GM23338 (cell line): Measurements from ENCODE around the gene CERS2. TPM values are rescaled to one million over a fixed set of nuclear protein-coding genes. Genes with fewer than 3 reads are reported as not detected.

Source experiments
- ATAC-seq: fragments of 200-7000 bp; cut with Tn5 transposase; 3 replicates; pipeline ENCODE4 v1.9.1; 2020
- DNase-seq: peaks from one replicate; pipeline ENCODE4 v3.0.0-alpha.2; 2015; ENCODE audit warnings: low spot score
- H2AFZ ChIP-seq: fragments of 200-600 bp; sonication (generic); 2 replicates; pipeline ENCODE4 v1.8.0; 2016; ENCODE audit warnings: antibody characterized with exemption, mild to moderate bottlenecking, moderate library complexity
- H3F3A ChIP-seq: fragments of 200-600 bp; sonication (generic); replicated peaks from 2 replicates; pipeline ENCODE4 v1.8.0; 2017; ENCODE audit warnings: antibody characterized with exemption, mixed run types, low read depth
- H3K27ac ChIP-seq: fragments of 200-600 bp; sonication (generic); 2 replicates; pipeline ENCODE4 v1.6.1; 2016; ENCODE audit warnings: low read depth
- H3K27me3 ChIP-seq: fragments of 200-600 bp; sonication (generic); 2 replicates; pipeline ENCODE4 v1.8.0; 2016; ENCODE audit warnings: mild to moderate bottlenecking, mixed run types, moderate library complexity; ENCODE audit not compliant: insufficient read depth
- H3K36me3 ChIP-seq: fragments of 200-600 bp; sonication (generic); 2 replicates; pipeline ENCODE4 v1.8.0; 2016; ENCODE audit warnings: mild to moderate bottlenecking; ENCODE audit not compliant: insufficient read depth
- H3K4me1 ChIP-seq: fragments of 200-600 bp; sonication (generic); 2 replicates; pipeline ENCODE4 v1.8.0; 2016; ENCODE audit warnings: mild to moderate bottlenecking, moderate library complexity; ENCODE audit not compliant: insufficient read depth
- H3K4me2 ChIP-seq: fragments of 200-600 bp; sonication (generic); 2 replicates; pipeline ENCODE4 v1.7.1; 2017; ENCODE audit warnings: mixed run types
- H3K4me3 ChIP-seq: fragments of 200-600 bp; sonication (generic); 2 replicates; pipeline ENCODE4 v1.6.1; 2016; ENCODE audit warnings: mixed run types
- H3K79me2 ChIP-seq: fragments of 200-600 bp; sonication (generic); replicated peaks from 2 replicates; pipeline ENCODE4 v1.8.0; 2017; ENCODE audit warnings: mild to moderate bottlenecking; ENCODE audit not compliant: insufficient read depth
- H3K9me2 ChIP-seq: fragments of 200-600 bp; sonication (generic); 2 replicates; pipeline ENCODE4 v1.8.0; 2017; ENCODE audit not compliant: insufficient read depth
- H4K20me1 ChIP-seq: fragments of 200-600 bp; sonication (generic); replicated peaks from 2 replicates; pipeline ENCODE4 v1.8.0; 2017; ENCODE audit warnings: mild to moderate bottlenecking; ENCODE audit not compliant: insufficient read depth
- H3K27ac Mint-ChIP-seq: 2 replicates; pipeline ENCODE4 v1.8.0; 2020; ENCODE audit warnings: inconsistent platforms, mild to moderate bottlenecking, moderate library complexity, mixed read lengths
- H3K27me3 Mint-ChIP-seq: 3 replicates; pipeline ENCODE4 v1.8.0; 2022; ENCODE audit warnings: low read depth, mild to moderate bottlenecking, moderate library complexity, mixed read lengths, inconsistent platforms; ENCODE audit not compliant: insufficient read depth, poor library complexity
- H3K36me3 Mint-ChIP-seq: 3 replicates; pipeline ENCODE4 v1.8.0; 2021; ENCODE audit warnings: low read depth, mild to moderate bottlenecking, inconsistent platforms, moderate library complexity, mixed read lengths
- H3K4me1 Mint-ChIP-seq: 3 replicates; pipeline ENCODE4 v1.8.0; 2020; ENCODE audit warnings: mild to moderate bottlenecking, inconsistent platforms, mixed read lengths
- H3K4me3 Mint-ChIP-seq: 3 replicates; pipeline ENCODE4 v1.8.0; 2021; ENCODE audit warnings: moderate library complexity, mild to moderate bottlenecking, inconsistent platforms, mixed read lengths
- H3K9me3 Mint-ChIP-seq: 3 replicates; pipeline ENCODE4 v1.8.0; 2020; ENCODE audit warnings: moderate library complexity, mild to moderate bottlenecking, inconsistent platforms, mixed read lengths
- EZH2 ChIP-seq: fragments of 200-600 bp; sonication (generic); IDR thresholded peaks from one replicate; pipeline ENCODE4 v1.8.0; 2017; ENCODE audit warnings: antibody characterized with exemption, mild to moderate bottlenecking, low read depth; ENCODE audit not compliant: unreplicated experiment
- EZH2phosphoT487 ChIP-seq: fragments of 200-600 bp; sonication (generic); IDR thresholded peaks from one replicate; pipeline ENCODE4 v1.8.1; 2018; ENCODE audit warnings: antibody characterized with exemption; ENCODE audit not compliant: unreplicated experiment
- JUNB ChIP-seq: IDR thresholded peaks from one replicate; pipeline ENCODE4 v1.6.1; 2016; ENCODE audit warnings: antibody characterized with exemption; ENCODE audit not compliant: unreplicated experiment
- NANOG ChIP-seq: IDR thresholded peaks from 2 replicates; pipeline ENCODE4 v1.6.1; 2016; ENCODE audit warnings: antibody characterized with exemption, borderline replicate concordance
- POLR2AphosphoS5 ChIP-seq: IDR thresholded peaks from 2 replicates; pipeline ENCODE4 v1.6.1; 2016; ENCODE audit warnings: antibody characterized with exemption, low read depth
- ZNF114 ChIP-seq: fragments of 250-450 bp; sonication (Bioruptor Pico); IDR thresholded peaks from 2 replicates; pipeline ENCODE4 v1.5.0; 2020; ENCODE audit warnings: mild to moderate bottlenecking, moderate library complexity
- polyA plus RNA-seq: library from polyadenylated mRNA; unstranded; fragments of >200 nt; fragmentation: Nextera tagmentation; extraction: Ambion mirVana; gene quantifications from 2 replicates; pipeline ENCODE4 v1.2.1, GENCODE V29; 2016
- total RNA-seq: library from RNA; depleted of rRNA; stranded (reverse); fragments of >200 nt; shearing (Covaris generic); gene quantifications from 2 replicates; pipeline ENCODE4 v1.2.3, GENCODE V29; 2014
- TF ChIP-seq, protein P1 (sequence below), 2 experiments: fragments of 200-600 bp in 1 of 2; sonication (generic) in 1 of 2; conservative IDR thresholded peaks; 2 replicates each; pipeline versions ENCODE4 v1.5.1 to v1.6.1; 2016 to 2017; ENCODE audit warnings: antibody characterized with exemption in 2 of 2, low read depth in 2 of 2, mild to moderate bottlenecking in 2 of 2, moderate library complexity in 1 of 2
- TF ChIP-seq, protein P2 (sequence below): fragments of 250-450 bp; sonication (Bioruptor Pico); IDR thresholded peaks from 2 replicates; pipeline ENCODE4 v1.5.0; 2020; ENCODE audit warnings: mild to moderate bottlenecking, moderate library complexity
- TF ChIP-seq, protein P3 (sequence below): IDR thresholded peaks from one replicate; pipeline ENCODE4 v1.6.1; 2018; ENCODE audit warnings: antibody characterized with exemption; ENCODE audit not compliant: unreplicated experiment

The CERS2 gene
- total and polyA plus RNA-seq, 2 experiments from 2014 or later = 83.3 to 120 TPM

DNA sequence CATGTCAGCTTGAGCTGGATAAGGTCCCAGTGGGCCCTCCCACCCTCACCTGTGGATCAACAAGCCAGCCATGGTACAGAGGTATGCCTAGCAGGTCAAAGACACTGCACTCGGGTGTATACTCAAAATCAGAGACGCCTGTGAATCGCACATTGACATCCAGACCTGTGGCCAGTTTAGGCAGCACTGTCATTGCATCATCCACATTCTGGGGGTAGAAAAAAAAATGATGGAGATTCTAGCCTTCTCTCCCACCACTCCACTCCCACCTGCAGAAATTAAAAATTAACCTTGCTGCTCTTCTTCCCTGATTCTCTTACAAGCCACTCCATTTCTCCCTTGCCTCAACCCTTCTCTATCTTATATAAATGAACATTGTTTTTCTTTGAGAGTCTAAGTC is 25.8 kb upstream of the CERS2 start:
- DNase-seq = no peak
- H3K9me2 ChIP-seq = no peaks in the 10 kb centered on the region
- H3K4me2 ChIP-seq = no peak overlapping the region
- Mint-ChIP-seq H3K36me3 (peaks cover 5% of the 10 kb centered on the region; the same call in 2 of the 3 replicates), H3K9me3 (no peaks in the 10 kb centered on the region), H3K27me3 (peaks cover 18% of the 10 kb centered on the region), H3K27ac (peak overlapping the region; percentile 9), H3K4me1 (peaks cover 12% of the 10 kb centered on the region), H3K4me3 (no peak overlapping the region)
- no peaks in the 10 kb centered on the region for H3F3A ChIP-seq
- peaks cover 7% of the 10 kb centered on the region for H3K4me1 ChIP-seq
- H3K27ac ChIP-seq = 0 out of 2 replicates have a peak overlapping the region, but pooled peaks have one; percentile 33
- H4K20me1 ChIP-seq = no peaks in the 10 kb centered on the region
- H2AFZ ChIP-seq = no peak overlapping the region
- no peaks in the 10 kb centered on the region for H3K79me2 ChIP-seq
- no peaks in the 10 kb centered on the region for H3K36me3 ChIP-seq
- no peaks in the 10 kb centered on the region for H3K27me3 ChIP-seq
- TF ChIP-seq EZH2 = no peak
- TF ChIP-seq, protein P1, sequence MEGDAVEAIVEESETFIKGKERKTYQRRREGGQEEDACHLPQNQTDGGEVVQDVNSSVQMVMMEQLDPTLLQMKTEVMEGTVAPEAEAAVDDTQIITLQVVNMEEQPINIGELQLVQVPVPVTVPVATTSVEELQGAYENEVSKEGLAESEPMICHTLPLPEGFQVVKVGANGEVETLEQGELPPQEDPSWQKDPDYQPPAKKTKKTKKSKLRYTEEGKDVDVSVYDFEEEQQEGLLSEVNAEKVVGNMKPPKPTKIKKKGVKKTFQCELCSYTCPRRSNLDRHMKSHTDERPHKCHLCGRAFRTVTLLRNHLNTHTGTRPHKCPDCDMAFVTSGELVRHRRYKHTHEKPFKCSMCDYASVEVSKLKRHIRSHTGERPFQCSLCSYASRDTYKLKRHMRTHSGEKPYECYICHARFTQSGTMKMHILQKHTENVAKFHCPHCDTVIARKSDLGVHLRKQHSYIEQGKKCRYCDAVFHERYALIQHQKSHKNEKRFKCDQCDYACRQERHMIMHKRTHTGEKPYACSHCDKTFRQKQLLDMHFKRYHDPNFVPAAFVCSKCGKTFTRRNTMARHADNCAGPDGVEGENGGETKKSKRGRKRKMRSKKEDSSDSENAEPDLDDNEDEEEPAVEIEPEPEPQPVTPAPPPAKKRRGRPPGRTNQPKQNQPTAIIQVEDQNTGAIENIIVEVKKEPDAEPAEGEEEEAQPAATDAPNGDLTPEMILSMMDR (conservative IDR thresholded peaks at IDR 0.05; ENCODE audit: low read depth in 2 of 2) = no peak
- no peak for TF ChIP-seq JUNB
- TF ChIP-seq POLR2AphosphoS5 = no peak
- TF ChIP-seq, protein P2, sequence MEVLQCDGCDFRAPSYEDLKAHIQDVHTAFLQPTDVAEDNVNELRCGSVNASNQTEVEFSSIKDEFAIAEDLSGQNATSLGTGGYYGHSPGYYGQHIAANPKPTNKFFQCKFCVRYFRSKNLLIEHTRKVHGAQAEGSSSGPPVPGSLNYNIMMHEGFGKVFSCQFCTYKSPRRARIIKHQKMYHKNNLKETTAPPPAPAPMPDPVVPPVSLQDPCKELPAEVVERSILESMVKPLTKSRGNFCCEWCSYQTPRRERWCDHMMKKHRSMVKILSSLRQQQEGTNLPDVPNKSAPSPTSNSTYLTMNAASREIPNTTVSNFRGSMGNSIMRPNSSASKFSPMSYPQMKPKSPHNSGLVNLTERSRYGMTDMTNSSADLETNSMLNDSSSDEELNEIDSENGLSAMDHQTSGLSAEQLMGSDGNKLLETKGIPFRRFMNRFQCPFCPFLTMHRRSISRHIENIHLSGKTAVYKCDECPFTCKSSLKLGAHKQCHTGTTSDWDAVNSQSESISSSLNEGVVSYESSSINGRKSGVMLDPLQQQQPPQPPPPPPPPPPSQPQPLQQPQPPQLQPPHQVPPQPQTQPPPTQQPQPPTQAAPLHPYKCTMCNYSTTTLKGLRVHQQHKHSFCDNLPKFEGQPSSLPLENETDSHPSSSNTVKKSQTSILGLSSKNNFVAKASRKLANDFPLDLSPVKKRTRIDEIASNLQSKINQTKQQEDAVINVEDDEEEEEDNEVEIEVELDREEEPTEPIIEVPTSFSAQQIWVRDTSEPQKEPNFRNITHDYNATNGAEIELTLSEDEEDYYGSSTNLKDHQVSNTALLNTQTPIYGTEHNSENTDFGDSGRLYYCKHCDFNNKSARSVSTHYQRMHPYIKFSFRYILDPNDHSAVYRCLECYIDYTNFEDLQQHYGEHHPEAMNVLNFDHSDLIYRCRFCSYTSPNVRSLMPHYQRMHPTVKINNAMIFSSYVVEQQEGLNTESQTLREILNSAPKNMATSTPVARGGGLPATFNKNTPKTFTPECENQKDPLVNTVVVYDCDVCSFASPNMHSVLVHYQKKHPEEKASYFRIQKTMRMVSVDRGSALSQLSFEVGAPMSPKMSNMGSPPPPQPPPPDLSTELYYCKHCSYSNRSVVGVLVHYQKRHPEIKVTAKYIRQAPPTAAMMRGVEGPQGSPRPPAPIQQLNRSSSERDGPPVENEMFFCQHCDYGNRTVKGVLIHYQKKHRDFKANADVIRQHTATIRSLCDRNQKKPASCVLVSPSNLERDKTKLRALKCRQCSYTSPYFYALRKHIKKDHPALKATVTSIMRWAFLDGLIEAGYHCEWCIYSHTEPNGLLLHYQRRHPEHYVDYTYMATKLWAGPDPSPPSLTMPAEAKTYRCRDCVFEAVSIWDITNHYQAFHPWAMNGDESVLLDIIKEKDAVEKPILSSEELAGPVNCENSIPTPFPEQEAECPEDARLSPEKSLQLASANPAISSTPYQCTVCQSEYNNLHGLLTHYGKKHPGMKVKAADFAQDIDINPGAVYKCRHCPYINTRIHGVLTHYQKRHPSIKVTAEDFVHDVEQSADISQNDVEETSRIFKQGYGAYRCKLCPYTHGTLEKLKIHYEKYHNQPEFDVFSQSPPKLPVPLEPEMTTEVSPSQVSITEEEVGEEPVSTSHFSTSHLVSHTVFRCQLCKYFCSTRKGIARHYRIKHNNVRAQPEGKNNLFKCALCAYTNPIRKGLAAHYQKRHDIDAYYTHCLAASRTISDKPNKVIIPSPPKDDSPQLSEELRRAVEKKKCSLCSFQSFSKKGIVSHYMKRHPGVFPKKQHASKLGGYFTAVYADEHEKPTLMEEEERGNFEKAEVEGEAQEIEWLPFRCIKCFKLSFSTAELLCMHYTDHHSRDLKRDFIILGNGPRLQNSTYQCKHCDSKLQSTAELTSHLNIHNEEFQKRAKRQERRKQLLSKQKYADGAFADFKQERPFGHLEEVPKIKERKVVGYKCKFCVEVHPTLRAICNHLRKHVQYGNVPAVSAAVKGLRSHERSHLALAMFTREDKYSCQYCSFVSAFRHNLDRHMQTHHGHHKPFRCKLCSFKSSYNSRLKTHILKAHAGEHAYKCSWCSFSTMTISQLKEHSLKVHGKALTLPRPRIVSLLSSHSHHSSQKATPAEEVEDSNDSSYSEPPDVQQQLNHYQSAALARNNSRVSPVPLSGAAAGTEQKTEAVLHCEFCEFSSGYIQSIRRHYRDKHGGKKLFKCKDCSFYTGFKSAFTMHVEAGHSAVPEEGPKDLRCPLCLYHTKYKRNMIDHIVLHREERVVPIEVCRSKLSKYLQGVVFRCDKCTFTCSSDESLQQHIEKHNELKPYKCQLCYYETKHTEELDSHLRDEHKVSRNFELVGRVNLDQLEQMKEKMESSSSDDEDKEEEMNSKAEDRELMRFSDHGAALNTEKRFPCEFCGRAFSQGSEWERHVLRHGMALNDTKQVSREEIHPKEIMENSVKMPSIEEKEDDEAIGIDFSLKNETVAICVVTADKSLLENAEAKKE (CRISPR knock-in tag) = no peak
- TF ChIP-seq, protein P3, sequence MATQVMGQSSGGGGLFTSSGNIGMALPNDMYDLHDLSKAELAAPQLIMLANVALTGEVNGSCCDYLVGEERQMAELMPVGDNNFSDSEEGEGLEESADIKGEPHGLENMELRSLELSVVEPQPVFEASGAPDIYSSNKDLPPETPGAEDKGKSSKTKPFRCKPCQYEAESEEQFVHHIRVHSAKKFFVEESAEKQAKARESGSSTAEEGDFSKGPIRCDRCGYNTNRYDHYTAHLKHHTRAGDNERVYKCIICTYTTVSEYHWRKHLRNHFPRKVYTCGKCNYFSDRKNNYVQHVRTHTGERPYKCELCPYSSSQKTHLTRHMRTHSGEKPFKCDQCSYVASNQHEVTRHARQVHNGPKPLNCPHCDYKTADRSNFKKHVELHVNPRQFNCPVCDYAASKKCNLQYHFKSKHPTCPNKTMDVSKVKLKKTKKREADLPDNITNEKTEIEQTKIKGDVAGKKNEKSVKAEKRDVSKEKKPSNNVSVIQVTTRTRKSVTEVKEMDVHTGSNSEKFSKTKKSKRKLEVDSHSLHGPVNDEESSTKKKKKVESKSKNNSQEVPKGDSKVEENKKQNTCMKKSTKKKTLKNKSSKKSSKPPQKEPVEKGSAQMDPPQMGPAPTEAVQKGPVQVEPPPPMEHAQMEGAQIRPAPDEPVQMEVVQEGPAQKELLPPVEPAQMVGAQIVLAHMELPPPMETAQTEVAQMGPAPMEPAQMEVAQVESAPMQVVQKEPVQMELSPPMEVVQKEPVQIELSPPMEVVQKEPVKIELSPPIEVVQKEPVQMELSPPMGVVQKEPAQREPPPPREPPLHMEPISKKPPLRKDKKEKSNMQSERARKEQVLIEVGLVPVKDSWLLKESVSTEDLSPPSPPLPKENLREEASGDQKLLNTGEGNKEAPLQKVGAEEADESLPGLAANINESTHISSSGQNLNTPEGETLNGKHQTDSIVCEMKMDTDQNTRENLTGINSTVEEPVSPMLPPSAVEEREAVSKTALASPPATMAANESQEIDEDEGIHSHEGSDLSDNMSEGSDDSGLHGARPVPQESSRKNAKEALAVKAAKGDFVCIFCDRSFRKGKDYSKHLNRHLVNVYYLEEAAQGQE = no peak
- TF ChIP-seq ZNF114 = no peak
- TF ChIP-seq EZH2phosphoT487 = no peak
- TF ChIP-seq NANOG = no peak
- no peak for ATAC-seq
- no peak overlapping the region for H3K4me3 ChIP-seq
